HepG2 (cell line): ENCODE measurements around the gene FKBP1B. TPM values are rescaled to one million over a fixed set of nuclear protein-coding genes. Genes with fewer than 3 reads are reported as not detected.

Experiments used
- GRHL1 ChIP-seq: sonication (generic); formaldehyde crosslinking; conservative IDR thresholded peaks from 2 replicates; pipeline ENCODE4 v1.8.0; 2022; ENCODE audit warnings: missing genetic modification reagents
- IRF9 ChIP-seq: sonication (generic); formaldehyde crosslinking; IDR thresholded peaks from 2 replicates; pipeline ENCODE4 v1.8.0; 2022; ENCODE audit warnings: missing genetic modification reagents, mild to moderate bottlenecking, borderline replicate concordance
- NONO ChIP-seq, 2 experiments: fragments of 450-650 bp in 1 of 2; sonication (generic) in 1 of 2; formaldehyde crosslinking in 1 of 2; IDR thresholded peaks in 1 of 2; conservative IDR thresholded peaks in 1 of 2; 2 replicates each; pipeline versions ENCODE4 v1.6.1 to v1.8.0; 2017 to 2022; ENCODE audit warnings: mild to moderate bottlenecking in 1 of 2, missing genetic modification reagents in 1 of 2, moderate library complexity in 1 of 2
- POGZ ChIP-seq: sonication (generic); formaldehyde crosslinking; IDR thresholded peaks from 2 replicates; pipeline ENCODE4 v1.4.0; 2020; ENCODE audit warnings: mild to moderate bottlenecking, missing genetic modification reagents
- PREB ChIP-seq: sonication (generic); formaldehyde crosslinking; IDR thresholded peaks from 2 replicates; pipeline ENCODE4 v1.4.0; 2020; ENCODE audit warnings: missing genetic modification reagents
- SIN3B ChIP-seq: fragments of 150-350 bp; IDR thresholded peaks from 2 replicates; pipeline ENCODE4 v1.6.1; 2014; ENCODE audit warnings: low read length
- XBP1 ChIP-seq: sonication (generic); formaldehyde crosslinking; IDR thresholded peaks from 2 replicates; pipeline ENCODE4 v1.5.0; 2020; ENCODE audit warnings: missing genetic modification reagents
- ZNF615 ChIP-seq: sonication (generic); formaldehyde crosslinking; IDR thresholded peaks from 2 replicates; pipeline ENCODE4 v1.5.0; 2020; ENCODE audit warnings: mild to moderate bottlenecking, missing genetic modification reagents, borderline replicate concordance
- ZNF780A ChIP-seq: sonication (generic); formaldehyde crosslinking; IDR thresholded peaks from 2 replicates; pipeline ENCODE4 v1.8.0; 2022; ENCODE audit warnings: mild to moderate bottlenecking, missing genetic modification reagents, moderate library complexity
- polyA plus RNA-seq, 8 experiments: library from polyadenylated mRNA; depleted of rRNA in 3 of 8; stranded (reverse) in 7 of 8; unstranded in 1 of 8; fragments of >200 nt; fragmentation: Illumina TruSeq in 4 of 8; extraction: Trizol in 4 of 8; gene quantifications; 2 replicates each; pipeline versions ENCODE4 v1.2.1 to v1.2.3, GENCODE V29; 2011 to 2016; ENCODE audit warnings: low read depth in 4 of 8, missing spikeins in 1 of 8, mixed read lengths in 1 of 8; ENCODE audit not compliant: insufficient read depth in 1 of 8
- total RNA-seq, 5 experiments: library from RNA; depleted of rRNA; stranded (reverse); fragments of >200 nt; fragmentation: Illumina TruSeq; extraction: Trizol; gene quantifications; 2 replicates each; pipeline ENCODE4 v1.2.3, GENCODE V29; 2016; ENCODE audit warnings: low read depth in 1 of 5
- TF ChIP-seq, protein P1 (sequence below): sonication (generic); formaldehyde crosslinking; IDR thresholded peaks from 2 replicates; pipeline ENCODE4 v1.5.0; 2020; ENCODE audit warnings: mild to moderate bottlenecking, missing genetic modification reagents, borderline replicate concordance
- TF ChIP-seq, protein P2 (sequence below), 2 experiments: sonication (generic) in 1 of 2; formaldehyde crosslinking in 1 of 2; IDR thresholded peaks; 2 replicates each; pipeline versions ENCODE4 v1.5.1 to v1.6.1; 2011 to 2020; ENCODE audit warnings: borderline replicate concordance in 1 of 2, low read depth in 1 of 2, low read length in 1 of 2, mild to moderate bottlenecking in 1 of 2, missing genetic modification reagents in 1 of 2, moderate library complexity in 1 of 2

Gene FKBP1B
- total and polyA plus RNA-seq, 2 of the 13 experiments (the other 11 are each of a cell fraction or from before 2014, with no cell fraction given), result 35.2 to 96.3 TPM

DNA sequence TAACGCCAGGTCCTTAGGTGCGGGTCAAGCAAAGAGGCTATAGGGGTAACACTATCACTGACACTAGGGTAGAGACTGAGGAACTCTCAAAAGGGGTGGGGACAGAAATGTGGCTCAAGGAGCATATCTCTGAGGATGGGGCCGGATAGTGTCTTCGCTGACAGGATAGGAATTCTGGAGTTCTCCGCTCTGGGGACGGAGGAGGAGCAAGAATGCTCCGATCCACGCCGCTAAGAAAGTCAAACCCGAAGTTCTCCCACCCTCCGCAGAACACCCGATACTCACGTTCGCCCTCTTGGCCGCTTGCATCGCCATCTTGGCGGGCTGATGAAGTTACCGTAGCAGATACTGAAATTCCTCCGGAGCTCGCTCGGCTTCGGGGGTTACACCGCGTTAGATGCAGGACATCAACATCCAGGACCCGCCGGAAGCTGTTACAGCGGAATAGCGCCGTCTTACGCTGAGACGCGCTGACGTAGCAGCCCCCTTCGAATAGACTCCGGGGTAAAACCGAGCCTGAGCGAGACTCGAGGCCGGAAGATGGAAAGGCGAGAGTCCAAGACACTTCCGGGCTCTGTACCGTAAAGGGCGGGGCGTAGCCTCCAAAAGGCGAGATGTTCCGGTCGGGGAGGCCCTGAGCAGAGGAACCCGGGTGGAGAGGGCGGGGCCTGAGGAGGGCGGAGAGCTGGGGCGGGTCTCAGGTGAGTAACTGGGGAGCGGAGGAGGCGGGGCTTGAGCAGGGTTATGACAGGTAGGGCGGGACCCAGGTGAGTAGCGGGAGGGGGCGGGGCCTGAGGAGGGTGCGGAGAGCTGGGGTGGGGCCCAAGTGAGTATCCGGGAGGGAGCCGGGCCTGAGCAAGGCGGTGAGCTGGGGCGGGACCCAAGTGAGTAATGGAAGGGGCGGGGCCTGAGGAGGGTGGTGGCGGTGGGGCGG, 26.6 kb downstream of the FKBP1B start, which contains the start of gene SF3B6 (continued):
- TF ChIP-seq, protein P1, sequence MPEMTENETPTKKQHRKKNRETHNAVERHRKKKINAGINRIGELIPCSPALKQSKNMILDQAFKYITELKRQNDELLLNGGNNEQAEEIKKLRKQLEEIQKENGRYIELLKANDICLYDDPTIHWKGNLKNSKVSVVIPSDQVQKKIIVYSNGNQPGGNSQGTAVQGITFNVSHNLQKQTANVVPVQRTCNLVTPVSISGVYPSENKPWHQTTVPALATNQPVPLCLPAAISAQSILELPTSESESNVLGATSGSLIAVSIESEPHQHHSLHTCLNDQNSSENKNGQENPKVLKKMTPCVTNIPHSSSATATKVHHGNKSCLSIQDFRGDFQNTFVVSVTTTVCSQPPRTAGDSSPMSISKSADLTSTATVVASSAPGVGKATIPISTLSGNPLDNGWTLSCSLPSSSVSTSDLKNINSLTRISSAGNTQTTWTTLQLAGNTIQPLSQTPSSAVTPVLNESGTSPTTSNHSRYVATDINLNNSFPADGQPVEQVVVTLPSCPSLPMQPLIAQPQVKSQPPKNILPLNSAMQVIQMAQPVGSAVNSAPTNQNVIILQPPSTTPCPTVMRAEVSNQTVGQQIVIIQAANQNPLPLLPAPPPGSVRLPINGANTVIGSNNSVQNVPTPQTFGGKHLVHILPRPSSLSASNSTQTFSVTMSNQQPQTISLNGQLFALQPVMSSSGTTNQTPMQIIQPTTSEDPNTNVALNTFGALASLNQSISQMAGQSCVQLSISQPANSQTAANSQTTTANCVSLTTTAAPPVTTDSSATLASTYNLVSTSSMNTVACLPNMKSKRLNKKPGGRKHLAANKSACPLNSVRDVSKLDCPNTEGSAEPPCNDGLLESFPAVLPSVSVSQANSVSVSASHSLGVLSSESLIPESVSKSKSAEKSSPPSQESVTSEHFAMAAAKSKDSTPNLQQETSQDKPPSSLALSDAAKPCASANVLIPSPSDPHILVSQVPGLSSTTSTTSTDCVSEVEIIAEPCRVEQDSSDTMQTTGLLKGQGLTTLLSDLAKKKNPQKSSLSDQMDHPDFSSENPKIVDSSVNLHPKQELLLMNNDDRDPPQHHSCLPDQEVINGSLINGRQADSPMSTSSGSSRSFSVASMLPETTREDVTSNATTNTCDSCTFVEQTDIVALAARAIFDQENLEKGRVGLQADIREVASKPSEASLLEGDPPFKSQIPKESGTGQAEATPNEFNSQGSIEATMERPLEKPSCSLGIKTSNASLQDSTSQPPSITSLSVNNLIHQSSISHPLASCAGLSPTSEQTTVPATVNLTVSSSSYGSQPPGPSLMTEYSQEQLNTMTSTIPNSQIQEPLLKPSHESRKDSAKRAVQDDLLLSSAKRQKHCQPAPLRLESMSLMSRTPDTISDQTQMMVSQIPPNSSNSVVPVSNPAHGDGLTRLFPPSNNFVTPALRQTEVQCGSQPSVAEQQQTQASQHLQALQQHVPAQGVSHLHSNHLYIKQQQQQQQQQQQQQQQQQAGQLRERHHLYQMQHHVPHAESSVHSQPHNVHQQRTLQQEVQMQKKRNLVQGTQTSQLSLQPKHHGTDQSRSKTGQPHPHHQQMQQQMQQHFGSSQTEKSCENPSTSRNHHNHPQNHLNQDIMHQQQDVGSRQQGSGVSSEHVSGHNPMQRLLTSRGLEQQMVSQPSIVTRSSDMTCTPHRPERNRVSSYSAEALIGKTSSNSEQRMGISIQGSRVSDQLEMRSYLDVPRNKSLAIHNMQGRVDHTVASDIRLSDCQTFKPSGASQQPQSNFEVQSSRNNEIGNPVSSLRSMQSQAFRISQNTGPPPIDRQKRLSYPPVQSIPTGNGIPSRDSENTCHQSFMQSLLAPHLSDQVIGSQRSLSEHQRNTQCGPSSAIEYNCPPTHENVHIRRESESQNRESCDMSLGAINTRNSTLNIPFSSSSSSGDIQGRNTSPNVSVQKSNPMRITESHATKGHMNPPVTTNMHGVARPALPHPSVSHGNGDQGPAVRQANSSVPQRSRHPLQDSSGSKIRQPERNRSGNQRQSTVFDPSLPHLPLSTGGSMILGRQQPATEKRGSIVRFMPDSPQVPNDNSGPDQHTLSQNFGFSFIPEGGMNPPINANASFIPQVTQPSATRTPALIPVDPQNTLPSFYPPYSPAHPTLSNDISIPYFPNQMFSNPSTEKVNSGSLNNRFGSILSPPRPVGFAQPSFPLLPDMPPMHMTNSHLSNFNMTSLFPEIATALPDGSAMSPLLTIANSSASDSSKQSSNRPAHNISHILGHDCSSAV (CRISPR knock-in tag), result 0 out of 2 replicates have a peak, but pooled peaks have one; percentile 67
- peak; percentile 90 for TF ChIP-seq SIN3B
- no peak for TF ChIP-seq PREB (CRISPR knock-in tag)
- TF ChIP-seq IRF9, result 0 out of 2 replicates have a peak, but pooled peaks have one; percentile 74
- TF ChIP-seq, protein P2, sequence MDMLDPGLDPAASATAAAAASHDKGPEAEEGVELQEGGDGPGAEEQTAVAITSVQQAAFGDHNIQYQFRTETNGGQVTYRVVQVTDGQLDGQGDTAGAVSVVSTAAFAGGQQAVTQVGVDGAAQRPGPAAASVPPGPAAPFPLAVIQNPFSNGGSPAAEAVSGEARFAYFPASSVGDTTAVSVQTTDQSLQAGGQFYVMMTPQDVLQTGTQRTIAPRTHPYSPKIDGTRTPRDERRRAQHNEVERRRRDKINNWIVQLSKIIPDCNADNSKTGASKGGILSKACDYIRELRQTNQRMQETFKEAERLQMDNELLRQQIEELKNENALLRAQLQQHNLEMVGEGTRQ (IDR thresholded peaks at IDR 0.05; ENCODE audit: low read depth, low read length), result no peak
- TF ChIP-seq, protein P2 (CRISPR knock-in tag; IDR thresholded peaks at IDR 0.05; ENCODE audit: borderline replicate concordance), result peak; percentile 88; the same call in 1 of the 2 replicates
- TF ChIP-seq GRHL1 (CRISPR knock-in tag), result no peak
- TF ChIP-seq ZNF615 (CRISPR knock-in tag), result peak; percentile 96
- TF ChIP-seq NONO (IDR thresholded peaks at IDR 0.05), result no peak
- TF ChIP-seq NONO (CRISPR knock-in tag; conservative IDR thresholded peaks at IDR 0.05), result peak; percentile 98
- peak; percentile 99 for TF ChIP-seq POGZ (CRISPR knock-in tag)
- peak; percentile 86; the same call in 1 of the 2 replicates for TF ChIP-seq ZNF780A (CRISPR knock-in tag)
- peak; percentile 48; the same call in 1 of the 2 replicates for TF ChIP-seq XBP1
